ENCODE data around the gene ZNF3.

Gene ZNF3

GRCh38 chr7:100109521-100110163, 28.1 kb upstream of the ZNF3 start:
- no peak for DNase-seq (ENCODE audit: low read depth, low spot score)

DNA sequence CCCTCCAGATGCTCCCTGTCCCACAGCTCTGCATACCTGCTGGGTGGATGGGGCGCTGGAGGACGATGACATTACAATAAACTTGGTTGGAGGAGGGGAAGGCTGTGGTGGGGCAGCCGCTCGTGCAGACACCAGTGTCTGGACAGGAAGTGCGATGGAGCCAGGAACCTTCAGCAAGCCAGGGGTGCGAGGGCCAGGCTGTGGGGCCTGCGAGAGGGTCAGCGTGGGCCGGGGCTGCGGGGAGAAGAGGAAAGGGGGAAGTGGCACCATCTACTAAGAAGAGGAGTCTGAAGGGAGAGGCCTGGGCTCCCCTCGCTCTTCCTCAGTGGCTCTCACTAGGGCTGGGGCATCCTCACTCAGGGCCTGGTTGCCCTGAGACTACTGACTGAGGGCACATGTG, 26.4 kb upstream of the ZNF3 start:
- DNase-seq (ENCODE audit: low read depth, low spot score) = no peak

GRCh38 chr7:100107125-100107737, 25.7 kb upstream of the ZNF3 start:
- no peak for DNase-seq (ENCODE audit: low read depth, low spot score)

- no peak for DNase-seq (ENCODE audit: low read depth, low spot score)
Measured at GRCh38 chr7:100106633-100107032, 25.1 kb upstream of the ZNF3 start.

DNA sequence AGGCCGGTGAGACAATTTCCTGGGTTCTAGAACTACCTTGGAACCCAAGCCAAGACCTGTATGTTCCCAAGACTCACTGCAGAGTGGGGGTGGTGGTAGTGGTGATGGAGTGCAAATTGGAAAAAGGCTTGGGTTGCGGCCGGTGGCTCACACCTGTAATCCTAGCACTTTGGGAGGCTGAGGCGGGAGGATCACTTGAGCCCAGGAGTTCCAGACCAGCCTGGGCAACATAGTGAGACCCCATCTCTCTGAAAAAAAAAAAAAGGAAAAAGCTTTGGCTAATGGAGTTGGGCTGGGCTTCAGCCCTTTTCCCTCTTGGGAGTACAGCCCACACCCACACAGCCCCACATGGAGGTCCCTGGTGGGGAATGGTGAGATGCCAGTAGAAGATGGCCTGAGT, 24.0 kb upstream of the ZNF3 start:
- no peak for DNase-seq (ENCODE audit: low read depth, low spot score)

DNA sequence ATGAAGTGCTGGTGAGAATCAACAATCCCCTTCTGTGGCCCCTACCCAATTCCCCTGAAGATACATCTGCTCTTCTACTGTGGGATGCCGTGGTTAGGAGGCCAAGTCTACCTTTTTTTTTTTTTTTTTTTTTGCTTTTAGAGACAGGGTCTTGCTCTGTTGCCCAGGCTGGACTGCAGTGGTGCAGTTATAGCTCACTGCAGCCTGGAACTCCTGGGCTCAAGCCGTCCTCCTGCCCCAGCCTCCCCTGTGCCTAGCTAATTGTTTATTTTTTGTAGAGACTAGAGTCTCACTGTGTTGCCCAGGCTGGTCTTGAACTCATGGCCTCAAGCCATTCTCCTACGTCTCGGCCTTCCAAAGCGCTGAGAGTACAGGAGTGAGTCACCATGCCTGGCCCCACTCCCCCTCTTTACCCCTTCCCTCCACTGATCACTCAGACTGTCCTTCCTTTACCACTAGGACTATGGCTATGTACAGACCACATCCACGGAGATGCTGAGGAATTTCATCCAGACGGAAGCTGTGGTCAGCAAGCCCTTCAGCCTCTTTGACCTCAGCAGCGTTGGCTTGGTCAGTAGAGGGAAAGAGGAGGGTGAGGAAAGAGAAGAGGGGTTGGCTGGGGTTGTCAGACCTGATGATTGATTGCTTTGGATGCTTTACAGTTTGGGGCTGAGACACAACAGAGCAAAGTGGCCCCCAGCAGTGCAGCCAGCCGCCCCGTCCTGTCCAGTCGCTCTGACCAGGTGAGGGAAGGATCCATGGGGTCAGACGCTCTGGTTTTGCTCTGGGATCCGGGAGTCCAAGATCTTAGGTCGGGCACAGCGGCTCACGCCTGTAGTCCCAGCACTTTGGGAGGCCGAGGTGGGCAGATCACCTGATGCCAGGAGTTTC, 21.7 kb upstream of the ZNF3 start:
- DNase-seq (ENCODE audit: low read depth, low spot score) = peak; percentile 93

GRCh38 chr7:100101016-100101862, 19.7 kb upstream of the ZNF3 start, which contains the start of the genes AP4M1 and MCM7:
Gene AP4M1 (plus strand): TSS chr7:100101643. CDS start chr7:100101715, 72 bp downstream.
Gene MCM7 (minus strand): TSS chr7:100101397. CDS start chr7:100101294, 103 bp downstream.
- DNase-seq (ENCODE audit: low read depth, low spot score) = peak; percentile 100

GRCh38 chr7:100100420-100101015, 19.0 kb upstream of the ZNF3 start:
- peak; percentile 99 for DNase-seq (ENCODE audit: low read depth, low spot score)

GRCh38 chr7:100099452-100099851, 17.9 kb upstream of the ZNF3 start:
- DNase-seq (ENCODE audit: low read depth, low spot score) = peak; percentile 25

DNA sequence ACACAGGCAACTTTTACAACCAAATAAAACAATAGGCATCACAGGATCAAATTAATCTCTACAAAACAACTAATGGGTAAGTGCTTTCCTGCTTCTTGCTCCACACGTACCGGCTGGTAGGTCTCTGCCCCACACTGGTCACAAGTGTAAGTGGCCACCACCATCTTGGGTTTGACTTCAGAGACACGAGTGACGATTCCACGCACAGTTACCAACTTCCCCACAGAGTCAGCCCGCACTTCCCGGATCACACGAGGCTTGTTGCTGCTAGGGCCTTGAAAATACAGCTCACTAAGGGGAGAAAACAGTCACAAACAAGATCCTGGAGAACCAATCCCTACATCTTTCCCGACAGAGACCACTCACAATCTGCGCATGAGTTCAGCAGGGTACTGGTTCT, 17.4 kb upstream of the ZNF3 start:
- no peak for DNase-seq (ENCODE audit: low read depth, low spot score)

DNA sequence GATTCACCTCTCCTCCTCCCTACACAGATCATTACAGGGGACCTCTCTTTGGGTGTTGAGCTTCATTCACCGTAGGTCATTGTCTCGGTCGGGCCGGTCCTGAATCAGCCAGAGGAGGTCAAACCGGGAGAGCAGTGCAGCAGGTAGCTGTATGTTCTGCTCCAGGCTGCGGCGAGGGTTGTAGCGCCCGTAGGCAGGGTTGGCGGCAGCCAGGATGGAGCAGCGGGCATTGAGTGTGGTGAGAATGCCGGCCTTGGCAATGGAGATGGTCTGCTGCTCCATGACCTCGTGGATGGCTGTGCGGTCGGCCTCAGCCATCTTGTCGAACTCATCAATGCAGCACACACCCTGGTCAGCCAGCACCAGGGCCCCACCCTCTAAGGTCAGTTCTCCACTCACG, 14.2 kb upstream of the ZNF3 start:
- no peak for DNase-seq (ENCODE audit: low read depth, low spot score)

DNA sequence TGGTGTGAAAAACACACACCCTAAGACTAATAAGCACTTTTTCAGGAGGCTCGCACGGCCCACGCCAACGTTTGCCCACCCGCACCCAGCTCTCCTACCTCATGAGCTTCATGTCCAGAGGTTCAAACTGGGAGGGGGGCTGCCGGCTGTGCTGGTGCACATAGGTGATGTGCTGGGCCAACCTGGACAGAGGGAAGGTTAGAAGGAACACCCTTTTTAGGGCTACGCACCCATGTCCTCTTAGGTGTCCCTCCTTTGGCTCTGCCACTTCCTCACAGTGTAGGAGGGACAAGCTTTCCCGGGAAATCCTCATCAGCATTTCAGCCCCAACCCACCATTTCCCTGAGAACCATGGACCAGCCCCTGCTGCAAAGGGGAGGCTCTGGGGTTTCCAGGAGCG, 13.8 kb upstream of the ZNF3 start:
- DNase-seq (ENCODE audit: low read depth, low spot score) = no peak

GRCh38 chr7:100093925-100094486, 12.5 kb upstream of the ZNF3 start:
- no peak for DNase-seq (ENCODE audit: low read depth, low spot score)

DNA sequence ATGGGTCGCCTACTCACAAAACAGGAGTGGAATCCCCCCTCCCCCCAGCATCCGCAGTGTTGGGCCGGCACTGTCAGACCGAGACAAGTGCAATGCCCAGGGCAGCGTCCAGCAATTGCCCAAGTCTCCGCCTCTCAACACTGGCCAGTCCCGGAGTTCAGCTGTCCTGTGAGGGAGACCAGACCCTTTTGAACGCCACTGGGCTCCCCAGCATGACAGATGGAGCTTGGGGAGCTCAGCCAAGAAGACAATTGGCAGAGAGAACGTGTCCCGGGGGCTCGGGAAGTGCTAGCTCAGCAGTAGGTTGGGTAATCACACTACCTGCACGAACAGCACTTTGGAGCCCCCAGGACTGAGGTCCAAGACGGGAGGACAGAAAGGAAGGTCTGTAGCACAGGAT, 12.0 kb upstream of the ZNF3 start:
- DNase-seq (ENCODE audit: low read depth, low spot score) = no peak

- no peak for DNase-seq (ENCODE audit: low read depth, low spot score)
Measured at GRCh38 chr7:100093054-100093453, 11.5 kb upstream of the ZNF3 start.

DNA sequence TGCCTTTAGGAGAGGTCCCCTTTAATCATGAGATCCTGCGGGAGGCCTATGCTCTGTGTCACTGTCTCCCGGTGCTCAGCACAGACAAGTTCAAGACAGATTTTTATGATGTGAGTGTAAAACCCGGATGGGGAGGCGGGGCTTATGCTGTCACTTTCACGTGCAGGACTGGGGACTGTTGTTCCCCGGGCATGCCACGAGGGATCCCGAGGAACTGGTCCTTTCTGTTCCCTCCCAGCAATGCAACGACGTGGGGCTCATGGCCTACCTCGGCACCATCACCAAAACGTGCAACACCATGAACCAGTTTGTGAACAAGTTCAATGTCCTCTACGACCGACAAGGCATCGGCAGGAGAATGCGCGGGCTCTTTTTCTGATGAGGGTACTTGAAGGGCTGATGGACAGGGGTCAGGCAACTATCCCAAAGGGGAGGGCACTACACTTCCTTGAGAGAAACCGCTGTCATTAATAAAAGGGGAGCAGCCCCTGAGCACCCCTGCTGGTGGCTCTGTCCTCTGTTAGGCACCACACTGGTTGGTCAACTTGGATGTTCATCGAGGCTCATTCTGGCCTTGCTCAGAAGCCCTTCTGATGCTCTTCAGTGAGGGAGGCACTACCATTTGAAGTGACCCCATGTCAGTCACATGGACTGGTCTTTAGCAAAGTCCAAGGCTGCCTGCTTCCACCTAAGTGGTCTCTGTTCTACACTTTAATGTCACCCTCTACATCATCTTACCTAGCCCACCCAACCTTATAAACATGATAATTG, 10.1 kb upstream of the ZNF3 start:
- peak; percentile 34 for DNase-seq (ENCODE audit: low read depth, low spot score)

GRCh38 chr7:100090527-100091410, 9.2 kb upstream of the ZNF3 start:
- DNase-seq (ENCODE audit: low read depth, low spot score) = no peak

DNA sequence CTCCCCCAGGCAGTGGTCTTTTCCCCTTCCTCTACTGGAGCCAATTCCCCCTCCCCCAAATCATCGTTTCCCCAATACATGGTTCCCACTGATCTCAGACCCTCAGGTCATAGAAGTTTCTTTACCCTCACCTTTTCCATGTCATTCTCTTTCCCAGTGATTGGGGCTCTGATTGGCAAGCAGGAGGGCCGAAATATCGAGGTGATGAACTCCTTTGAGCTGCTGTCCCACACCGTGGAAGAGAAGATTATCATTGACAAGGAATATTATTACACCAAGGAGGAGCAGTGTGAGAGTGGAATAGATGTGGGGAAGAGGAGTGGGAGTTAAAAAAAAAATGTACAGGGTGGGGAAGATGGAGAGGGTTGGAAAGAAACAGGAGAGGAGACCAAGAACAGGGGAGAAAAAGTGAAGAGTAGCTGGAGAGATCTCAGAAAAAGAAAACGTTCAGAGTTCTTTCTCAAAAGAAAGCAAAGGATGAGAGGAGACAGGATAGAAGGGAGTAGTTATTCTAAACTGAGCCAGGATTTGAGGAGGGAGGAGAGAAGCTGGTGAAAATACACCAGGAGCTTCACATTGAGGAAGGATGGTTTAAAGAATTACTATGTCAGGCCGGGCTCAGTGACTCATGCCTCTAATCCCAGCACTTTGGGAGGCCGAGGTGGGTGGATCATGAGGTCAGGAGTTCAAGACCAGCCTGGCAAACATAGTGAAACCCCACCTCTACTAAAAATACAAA, 8.1 kb upstream of the ZNF3 start:
- peak; percentile 39 for DNase-seq (ENCODE audit: low read depth, low spot score)

All from astrocyte of the hippocampus (primary cell).